T-cell (primary cell): ENCODE results near the gene PRR18. TPM values are rescaled to one million over a fixed set of nuclear protein-coding genes. Genes with fewer than 3 reads are reported as not detected.
A peak's percentile ranks its signal among the peaks of the same experiment; 100 is the strongest.

ENCODE experiments used
- ATAC-seq, 4 experiments: fragments of 200-7000 bp in 3 of 4; fragments of 150-1000 bp in 1 of 4; cut with Tn5 transposase; replicated peaks in 1 of 4; 1 replicate in 3 of 4; 2 replicates in 1 of 4; pipeline ENCODE4 v1.10.0; 2021; ENCODE audit warnings: moderate library complexity in 3 of 4, mild to moderate bottlenecking in 2 of 4, moderate number of reproducible peaks in 1 of 4
- CTCF ChIA-PET, 2 donors: fragments of 300-600 bp; sonication (Branson Sonifier 250); formaldehyde crosslinking; loops; one replicate each; lab custom pipeline; 2022; ENCODE audit warnings: antibody characterized with exemption in 2 of 2; lab: Charles Lee
- POLR2A ChIA-PET, 2 donors: fragments of 300-600 bp; sonication (Branson Sonifier 250); formaldehyde crosslinking; loops; one replicate each; lab custom pipeline; 2022; ENCODE audit warnings: antibody characterized with exemption in 2 of 2; lab: Charles Lee
- DNase-seq, 35 experiments: peaks; one replicate each; pipeline versions ENCODE4 v3.0.0 to v3.0.0-alpha.2; 2013 to 2023
- H3K27ac ChIP-seq: one replicate; pipeline ENCODE4 v1.5.1; 2013; ENCODE audit warnings: low read length
- H3K27me3 ChIP-seq, 2 experiments: replicated peaks in 1 of 2; 1 replicate in 1 of 2; 2 replicates in 1 of 2; pipeline versions ENCODE4 v1.6.1 to v1.7.0; 2013; ENCODE audit warnings: low read length in 1 of 2, mixed read lengths in 1 of 2; ENCODE audit not compliant: control insufficient read depth in 2 of 2, insufficient read depth in 2 of 2; ENCODE audit errors: extremely low read depth in 1 of 2
- H3K36me3 ChIP-seq, 2 donors: 1 replicate in 1 of 2; 2 replicates in 1 of 2; pipeline versions ENCODE4 v1.6.1 to v1.7.0; 2013; ENCODE audit warnings: low read length in 1 of 2; ENCODE audit not compliant: control insufficient read depth in 2 of 2, insufficient read depth in 1 of 2; ENCODE audit errors: extremely low read depth in 1 of 2
- H3K4me1 ChIP-seq, 2 experiments: 1 replicate in 1 of 2; 2 replicates in 1 of 2; pipeline versions ENCODE4 v1.6.1 to v1.7.0; 2013; ENCODE audit warnings: low read length in 2 of 2, mixed read lengths in 1 of 2; ENCODE audit not compliant: insufficient read depth in 2 of 2, control insufficient read depth in 1 of 2; ENCODE audit errors: extremely low read depth in 1 of 2
- H3K4me3 ChIP-seq, 2 donors: 1 replicate in 1 of 2; 2 replicates in 1 of 2; pipeline versions ENCODE4 v1.5.1 to v1.7.0; 2013; ENCODE audit warnings: mild to moderate bottlenecking in 2 of 2, low read length in 1 of 2, moderate library complexity in 1 of 2; ENCODE audit not compliant: control insufficient read depth in 1 of 2; ENCODE audit errors: extremely low read depth in 1 of 2
- H3K9me3 ChIP-seq: 2 replicates; pipeline ENCODE4 v1.7.0; 2013
- H3K27ac Mint-ChIP-seq, 2 donors: one replicate each; pipeline ENCODE4 v1.8.0; 2020 to 2021; ENCODE audit warnings: mild to moderate bottlenecking in 2 of 2, mixed read lengths in 2 of 2
- H3K27me3 Mint-ChIP-seq, 2 donors: one replicate each; pipeline ENCODE4 v1.8.0; 2021 to 2022; ENCODE audit warnings: mixed read lengths in 2 of 2
- H3K36me3 Mint-ChIP-seq: one replicate; pipeline ENCODE4 v1.8.0; 2021; ENCODE audit warnings: mixed read lengths
- H3K4me1 Mint-ChIP-seq, 3 donors: one replicate each; pipeline ENCODE4 v1.8.0; 2020 to 2022; ENCODE audit warnings: mixed read lengths in 3 of 3, mild to moderate bottlenecking in 1 of 3
- H3K4me3 Mint-ChIP-seq, 3 donors: one replicate each; pipeline ENCODE4 v1.8.0; 2020 to 2022; ENCODE audit warnings: mild to moderate bottlenecking in 3 of 3, mixed read lengths in 3 of 3, moderate library complexity in 3 of 3
- H3K9me3 Mint-ChIP-seq, 3 donors: one replicate each; pipeline ENCODE4 v1.8.0; 2020 to 2022; ENCODE audit warnings: mixed read lengths in 3 of 3
- WGBS: methylation state at CpG from one replicate; pipeline ENCODE4 v1.1.5; 2013; ENCODE audit warnings: missing lambda C conversion rate; ENCODE audit not compliant: insufficient coverage; 5-methylcytosine and 5-hydroxymethylcytosine counted together
- total RNA-seq, 35 experiments: library from RNA in 6 of 35; stranded (reverse) in 6 of 35; fragments of 120-200 nt in 1 of 35; gene quantifications; one replicate each; pipeline versions ENCODE4 v1.2.1 to v1.2.4 and lab custom pipeline; 2013 to 2026

The PRR18 gene
- total RNA-seq, 5 donors from 2014 or later (not counting 1 experiment from before 2014, with no cell fraction given), result not detected

DNA sequence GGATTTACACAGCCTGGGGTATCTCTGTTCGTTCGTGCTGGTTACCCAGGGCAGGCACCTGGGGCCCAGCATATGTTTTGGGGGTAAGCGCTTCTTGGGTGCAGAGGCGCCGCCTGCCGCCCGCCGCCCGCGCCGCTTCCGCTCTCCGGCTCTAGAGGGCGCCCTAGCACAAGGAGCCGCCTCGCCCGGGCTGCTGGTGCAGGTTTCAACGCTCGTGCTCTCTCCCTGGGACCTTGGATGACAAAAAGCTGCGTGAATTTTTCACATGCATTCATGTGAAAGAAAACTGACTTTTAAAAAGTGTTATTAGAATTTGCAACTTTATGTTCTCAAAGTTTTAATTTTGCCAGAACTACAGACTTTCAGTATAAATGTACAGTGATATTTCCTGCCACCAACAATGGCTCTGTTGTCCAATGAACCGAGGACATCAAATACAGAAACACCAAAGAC, 32.5 kb downstream of the PRR18 start:
- H3K9me3 Mint-ChIP-seq, result no peaks in the 10 kb centered on the region
- ChIA-PET CTCF (interaction anchor here (0.6 to 1.8 kb wide), 7 partner anchors 67 to 128 kb away, joined by 3 to 13 read pairs (median 6); partner anchors contain the start of gene SFT2D1 (in 1 of the 2)), POLR2A (no interaction called here)
- H3K4me3 Mint-ChIP-seq, result no peak overlapping the region
- Histone ChIP-seq H3K27me3 (peaks cover 0 to 12% of the 10 kb centered on the region in 2 experiments), H3K4me1 (peaks cover 0 to 4% of the 10 kb centered on the region in 2 experiments), H3K4me3 (no peak overlapping the region), H3K36me3 (no peaks in the 10 kb centered on the region), H3K27ac (no peak overlapping the region), H3K9me3 (no peaks in the 10 kb centered on the region)
- peak; percentile 37 to 85 (median 70) for DNase-seq
- no peaks in the 10 kb centered on the region for H3K36me3 Mint-ChIP-seq
- H3K27me3 Mint-ChIP-seq, result peaks cover 0 to 1% of the 10 kb centered on the region in 2 donors
- H3K4me1 Mint-ChIP-seq, result peaks cover 0 to 8% (median 2%) of the 10 kb centered on the region in 3 donors
- peak overlapping the region in 1 of 2 donors; percentile 43 for H3K27ac Mint-ChIP-seq
- 3% methylated on average over 21 of the region's 21 CpGs for WGBS
- peak; percentile 88 to 95 (median 94) for ATAC-seq

DNA sequence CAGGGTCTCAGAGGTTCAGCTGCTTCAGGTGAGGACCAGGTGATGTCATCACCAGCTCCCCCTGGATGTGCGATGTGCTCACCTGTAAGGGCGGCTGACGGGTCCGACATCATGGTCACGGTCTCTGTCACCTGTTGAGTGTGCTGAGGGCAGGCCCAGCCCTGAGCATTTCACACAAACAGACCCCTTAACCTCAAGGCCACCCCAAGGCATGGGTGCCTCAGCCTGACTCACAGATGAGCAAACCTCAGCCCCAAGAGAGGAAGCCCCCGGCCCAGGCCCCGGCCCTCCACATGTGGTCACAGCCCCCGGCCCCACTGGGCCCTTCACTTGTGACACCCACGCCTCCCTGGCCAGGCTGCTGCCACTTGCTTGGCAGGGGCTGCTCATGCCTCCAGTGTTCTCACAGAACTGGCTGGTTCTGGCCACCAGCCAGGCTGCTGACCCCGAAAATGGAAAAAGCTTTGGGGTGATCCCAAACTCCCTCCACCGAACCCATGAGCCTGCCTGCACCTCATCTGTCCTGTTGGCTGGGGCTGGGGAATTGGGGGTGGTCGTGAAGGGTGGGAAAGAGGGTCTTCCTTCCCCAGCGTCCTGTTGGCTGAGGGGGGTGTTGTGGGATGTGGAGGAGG, 33.3 kb downstream of the PRR18 start:
- Histone ChIP-seq H3K4me3 (no peak overlapping the region), H3K36me3 (no peaks in the 10 kb centered on the region), H3K27me3 (peaks cover 0 to 19% of the 10 kb centered on the region in 2 experiments), H3K9me3 (no peaks in the 10 kb centered on the region), H3K27ac (no peak overlapping the region), H3K4me1 (peaks cover 0 to 4% of the 10 kb centered on the region in 2 experiments)
- POLR2A ChIA-PET, result no interaction called here
- ATAC-seq (no peak), DNase-seq (no peak)
- H3K27ac Mint-ChIP-seq, result no peak overlapping the region
- H3K27me3 Mint-ChIP-seq, result peaks cover 1 to 2% of the 10 kb centered on the region in 2 donors
- H3K36me3 Mint-ChIP-seq, result no peaks in the 10 kb centered on the region
- no peak overlapping the region for H3K4me3 Mint-ChIP-seq
- peaks cover 0 to 8% (median 2%) of the 10 kb centered on the region in 3 donors for H3K4me1 Mint-ChIP-seq
- 78% methylated on average over 8 of the region's 13 CpGs for WGBS
- no peaks in the 10 kb centered on the region for H3K9me3 Mint-ChIP-seq
- CTCF ChIA-PET, result interaction anchor here in 1 of 2 donors (0.6 to 1.0 kb wide), 2 partner anchors 107 to 123 kb away, joined by 3 read pairs; no protein-coding TSS in a partner anchor

DNA sequence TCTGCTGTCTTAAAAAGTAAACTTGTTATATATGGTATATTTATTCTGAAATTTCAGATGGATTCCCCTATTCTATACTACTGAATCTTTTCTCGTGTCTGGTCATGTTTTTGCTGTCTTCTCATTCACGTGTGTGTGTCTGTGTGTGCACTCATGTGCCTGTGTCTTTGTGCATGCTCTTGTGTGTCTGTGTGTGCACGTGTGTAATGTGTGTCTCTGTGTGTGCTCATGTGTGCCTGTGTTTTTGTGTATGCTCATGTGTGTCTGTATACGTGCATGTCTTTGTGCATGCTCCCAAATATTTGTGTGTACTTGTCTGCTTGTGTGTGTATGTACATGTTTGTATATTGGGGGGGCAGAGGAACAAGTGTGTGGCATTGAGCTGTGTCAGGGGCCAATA, 34.0 kb downstream of the PRR18 start:
- Mint-ChIP-seq H3K4me3 (no peak overlapping the region), H3K27ac (no peak overlapping the region), H3K4me1 (peaks cover 0 to 8% (median 2%) of the 10 kb centered on the region in 3 donors), H3K27me3 (peaks cover 1 to 5% of the 10 kb centered on the region in 2 donors), H3K36me3 (no peaks in the 10 kb centered on the region), H3K9me3 (no peaks in the 10 kb centered on the region)
- H3K4me1 ChIP-seq, result peaks cover 0 to 4% of the 10 kb centered on the region in 2 experiments
- H3K27ac ChIP-seq, result no peak overlapping the region
- 79% methylated on average over 3 of the region's 4 CpGs for WGBS
- POLR2A ChIA-PET, result no interaction called here
- DNase-seq (no peak), ATAC-seq (no peak)
- no peak overlapping the region for H3K4me3 ChIP-seq
- CTCF ChIA-PET, result interaction anchor here in 1 of 2 donors (0.6 to 1.0 kb wide), 2 partner anchors 107 to 124 kb away, joined by 3 read pairs; no protein-coding TSS in a partner anchor
- H3K36me3 ChIP-seq, result no peaks in the 10 kb centered on the region
- H3K27me3 ChIP-seq, result peaks cover 0 to 21% of the 10 kb centered on the region in 2 experiments
- no peaks in the 10 kb centered on the region for H3K9me3 ChIP-seq

DNA sequence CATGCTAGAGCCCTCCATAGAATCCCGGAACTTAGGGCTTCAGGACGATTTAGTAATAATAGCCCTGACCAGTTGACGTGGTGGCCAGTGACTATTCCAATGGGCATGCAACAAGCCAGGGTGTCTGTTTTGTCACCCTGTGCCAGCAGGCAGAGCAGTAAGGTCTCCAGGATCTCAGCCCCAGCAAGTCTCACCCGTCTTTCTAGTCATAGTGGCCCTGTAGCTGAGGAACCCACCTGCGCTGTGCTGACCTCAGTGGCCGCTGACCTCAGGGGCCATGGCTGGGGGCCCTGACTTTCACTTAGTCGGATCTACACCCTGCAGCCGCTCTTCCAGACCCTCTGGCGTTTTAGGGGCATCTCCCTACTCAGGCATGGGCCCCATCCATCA, 36.8 kb downstream of the PRR18 start:
- Histone ChIP-seq H3K27me3 (peaks cover 0 to 24% of the 10 kb centered on the region in 2 experiments), H3K4me1 (peaks cover 0 to 4% of the 10 kb centered on the region in 2 experiments), H3K4me3 (no peak overlapping the region), H3K9me3 (no peaks in the 10 kb centered on the region), H3K36me3 (no peaks in the 10 kb centered on the region), H3K27ac (no peak overlapping the region)
- peaks cover 1 to 7% of the 10 kb centered on the region in 2 donors for H3K27me3 Mint-ChIP-seq
- H3K27ac Mint-ChIP-seq, result no peak overlapping the region
- DNase-seq, result no peak
- no peak for ATAC-seq
- WGBS, result 78% methylated on average over 9 of the region's 9 CpGs
- no peak overlapping the region for H3K4me3 Mint-ChIP-seq
- no peaks in the 10 kb centered on the region for H3K36me3 Mint-ChIP-seq
- H3K4me1 Mint-ChIP-seq, result peaks cover 0 to 8% (median 2%) of the 10 kb centered on the region in 3 donors
- ChIA-PET POLR2A (no interaction called here), CTCF (interaction anchor here (0.6 kb wide), 3 partner anchors 129 to 1036 kb away, joined by 3 read pairs; no protein-coding TSS in a partner anchor)
- no peaks in the 10 kb centered on the region for H3K9me3 Mint-ChIP-seq

DNA sequence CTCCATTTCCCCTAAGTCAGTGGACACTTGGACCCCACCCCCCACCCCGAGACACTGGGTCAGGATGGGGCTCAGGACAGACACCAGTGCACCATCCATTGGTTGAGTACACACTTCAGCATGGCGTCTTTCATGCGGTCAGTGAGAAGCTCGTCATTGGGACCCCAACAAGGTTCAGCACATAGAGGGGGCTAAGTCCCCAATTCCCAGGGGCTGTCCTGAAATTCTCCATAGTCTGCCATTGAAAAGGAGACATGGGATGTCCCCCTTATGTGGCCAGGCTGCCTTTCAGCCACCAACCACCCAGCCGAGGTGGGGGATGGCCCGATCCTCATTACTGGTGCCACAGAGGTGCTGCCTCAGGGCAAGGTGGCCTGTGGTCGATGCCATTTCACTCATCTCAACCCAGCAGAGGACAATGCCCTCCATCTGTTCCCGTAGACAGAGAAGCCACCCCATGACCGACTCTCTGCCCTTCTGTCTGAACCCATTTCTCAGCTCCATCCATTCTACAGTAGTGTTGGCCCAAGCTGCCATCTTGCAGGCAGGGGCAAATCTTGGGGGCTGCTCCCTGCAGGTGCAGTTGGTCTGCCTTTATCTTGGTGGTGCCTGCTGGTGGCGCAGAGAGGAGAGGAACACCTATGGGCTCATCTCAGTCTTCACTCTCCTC, 37.4 kb downstream of the PRR18 start:
- H3K27ac ChIP-seq, result no peak overlapping the region
- CTCF ChIA-PET, result interaction anchor here in 1 of 2 donors (0.6 to 0.9 kb wide), 3 partner anchors 10 to 1036 kb away, joined by 3 read pairs; no protein-coding TSS in a partner anchor
- H3K4me1 ChIP-seq, result peaks cover 0 to 4% of the 10 kb centered on the region in 2 experiments
- ATAC-seq (no peak), DNase-seq (no peak)
- H3K4me1 Mint-ChIP-seq, result peaks cover 0 to 5% (median 2%) of the 10 kb centered on the region in 3 donors
- no peaks in the 10 kb centered on the region for H3K9me3 Mint-ChIP-seq
- H3K27me3 ChIP-seq, result peaks cover 0 to 24% of the 10 kb centered on the region in 2 experiments
- H3K4me3 Mint-ChIP-seq, result no peak overlapping the region
- H3K4me3 ChIP-seq, result no peak overlapping the region
- H3K9me3 ChIP-seq, result no peaks in the 10 kb centered on the region
- H3K36me3 ChIP-seq, result no peaks in the 10 kb centered on the region
- peaks cover 1 to 7% of the 10 kb centered on the region in 2 donors for H3K27me3 Mint-ChIP-seq
- H3K27ac Mint-ChIP-seq, result no peak overlapping the region
- POLR2A ChIA-PET, result no interaction called here
- no peaks in the 10 kb centered on the region for H3K36me3 Mint-ChIP-seq
- 84% methylated on average over 9 of the region's 10 CpGs for WGBS

DNA sequence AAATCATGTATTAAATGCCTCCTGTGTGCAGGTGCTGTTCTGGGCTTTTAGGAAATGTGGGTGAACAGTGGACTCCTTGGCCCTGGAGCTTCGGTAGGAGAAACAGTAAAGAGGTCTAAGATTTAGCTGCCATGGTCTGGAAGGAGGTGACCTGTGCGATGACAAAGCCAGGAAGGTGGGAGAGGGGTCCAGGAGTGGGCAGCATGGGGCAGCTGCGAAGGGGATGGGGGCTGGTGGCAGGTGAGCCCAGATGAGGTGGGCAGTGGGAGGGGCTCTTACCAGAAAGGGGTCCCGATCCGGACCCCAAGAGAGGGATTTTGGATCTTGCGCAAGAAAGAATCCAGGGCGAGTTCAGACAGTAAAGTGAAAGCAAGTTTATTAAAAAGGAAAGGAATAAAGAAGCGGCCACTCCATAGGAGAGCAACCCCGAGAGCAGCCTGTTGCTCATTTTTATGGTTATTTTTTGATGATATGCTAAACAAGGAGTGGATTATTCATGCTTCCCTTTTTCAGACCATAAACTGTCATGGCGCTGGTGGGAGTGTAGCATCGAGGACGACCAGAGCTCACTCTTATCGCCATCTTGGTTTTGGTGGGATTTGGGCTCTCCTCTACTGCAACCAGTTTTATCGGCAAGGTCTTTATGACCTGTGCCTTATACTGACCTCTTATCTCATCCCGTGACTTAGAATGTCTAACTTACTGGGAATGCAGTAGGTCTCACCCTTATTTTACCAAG, 38.7 kb downstream of the PRR18 start:
- Mint-ChIP-seq H3K27ac (peak overlapping the region in 1 of 2 donors; percentile 19), H3K4me1 (no peaks in the 10 kb centered on the region), H3K9me3 (no peaks in the 10 kb centered on the region), H3K36me3 (no peaks in the 10 kb centered on the region), H3K27me3 (peaks cover 0 to 7% of the 10 kb centered on the region in 2 donors), H3K4me3 (no peak overlapping the region)
- 95% methylated on average over 11 of the region's 15 CpGs for WGBS
- H3K27ac ChIP-seq, result no peak overlapping the region
- no peak overlapping the region for H3K4me3 ChIP-seq
- ChIA-PET POLR2A (no interaction called here), CTCF (interaction anchor here in 1 of 2 donors (0.9 kb wide), 1 partner anchor 12 kb away, joined by 3 read pairs; no protein-coding TSS in a partner anchor)
- H3K4me1 ChIP-seq, result no peaks in the 10 kb centered on the region
- H3K36me3 ChIP-seq, result no peaks in the 10 kb centered on the region
- ATAC-seq, result no peak
- peaks cover 0 to 17% of the 10 kb centered on the region in 2 experiments for H3K27me3 ChIP-seq
- H3K9me3 ChIP-seq, result no peaks in the 10 kb centered on the region
- no peak for DNase-seq
